K562 (cell line): ENCODE data around the gene HTRA3. TPM values are rescaled to one million over a fixed set of nuclear protein-coding genes. Genes with fewer than 3 reads are reported as not detected.

ENCODE experiments used
- ATAC-seq: fragments of 200-7000 bp; cut with Tn5 transposase; 3 replicates; pipeline ENCODE4 v1.9.1; 2020; ENCODE audit warnings: moderate library complexity
- BruUV-seq: library from RNA; stranded (reverse); fragments of 400-500 nt; replicated peaks from 2 replicates; lab custom pipeline; 2021; lab: Mats Ljungman, UMichigan
- CTCF ChIA-PET: fragments of 300-600 bp; formaldehyde crosslinking; extraction: SDS; loops from one replicate; lab custom pipeline; 2021; ENCODE audit warnings: low intra/inter-chr PET ratio; lab: Yijun Ruan, JAX
- POLR2A ChIA-PET: fragments of 300-600, 350-650 bp; sonication (Branson Sonifier 250); formaldehyde crosslinking; extraction: SDS; loops from one replicate; lab custom pipeline; 2021; ENCODE audit warnings: antibody characterized with exemption, inconsistent platforms; lab: Yijun Ruan, JAX
- DNase-seq, 4 experiments: peaks; one replicate each; pipeline versions ENCODE4 v3.0.0 to v3.0.0-alpha.2; 2011 to 2018; ENCODE audit warnings: low spot score in 3 of 4, mixed read lengths in 3 of 4; ENCODE audit errors: extremely low read depth in 1 of 4
- FAIRE-seq: peaks from 2 replicates; lab custom pipeline; 2011; peaks lifted over from hg19 to GRCh38; lab: Jason Lieb, UNC
- H2AFZ ChIP-seq: 2 replicates; pipeline ENCODE4 v1.6.0; 2011; ENCODE audit warnings: low read depth, low read length, control low read depth, inconsistent platforms
- H3K27ac ChIP-seq: fragments of 200-600 bp; 3 replicates; pipeline ENCODE4 v1.8.0; 2011; ENCODE audit warnings: low read depth, mild to moderate bottlenecking, control low read depth, inconsistent platforms, low read length, moderate library complexity, mixed read lengths; ENCODE audit errors: extremely low read depth
- H3K27me3 ChIP-seq, 2 experiments: fragments of 300-600 bp in 1 of 2; 2 replicates in 1 of 2; 3 replicates in 1 of 2; pipeline versions ENCODE4 v1.6.0 to v1.8.0; 2011; ENCODE audit warnings: inconsistent platforms in 2 of 2, low read length in 2 of 2, mild to moderate bottlenecking in 1 of 2, mixed read lengths in 1 of 2, moderate library complexity in 1 of 2; ENCODE audit not compliant: control insufficient read depth in 2 of 2, insufficient read depth in 2 of 2
- H3K36me3 ChIP-seq: fragments of 300-600 bp; 3 replicates; pipeline ENCODE4 v1.8.0; 2011; ENCODE audit warnings: mild to moderate bottlenecking, low read length, inconsistent platforms; ENCODE audit not compliant: control insufficient read depth, insufficient read depth
- H3K4me1 ChIP-seq, 2 experiments: fragments of 200-600 bp in 1 of 2; replicated peaks in 1 of 2; 2 replicates in 1 of 2; 3 replicates in 1 of 2; pipeline versions ENCODE4 v1.5.1 to v1.8.0; 2011; ENCODE audit warnings: inconsistent platforms in 2 of 2, low read length in 2 of 2, mild to moderate bottlenecking in 1 of 2, mixed read lengths in 1 of 2, moderate library complexity in 1 of 2; ENCODE audit not compliant: control insufficient read depth in 2 of 2, insufficient read depth in 2 of 2
- H3K4me2 ChIP-seq: 2 replicates; pipeline ENCODE4 v1.6.1; 2011; ENCODE audit warnings: low read length, control low read depth, inconsistent platforms, mixed read lengths; ENCODE audit not compliant: insufficient read depth
- H3K4me3 ChIP-seq: fragments of 200-600 bp; sonication (generic), shearing (Covaris generic); 2 replicates; pipeline ENCODE4 v1.5.1; 2016; ENCODE audit warnings: control low read depth, inconsistent platforms
- H3K79me2 ChIP-seq: fragments of 200-600 bp; 3 replicates; pipeline ENCODE4 v1.8.0; 2011; ENCODE audit warnings: low read length, inconsistent platforms; ENCODE audit not compliant: control insufficient read depth, insufficient read depth
- H3K9ac ChIP-seq, 2 experiments: 2 replicates each; pipeline versions ENCODE4 v1.6.0 to v1.6.1; 2011; ENCODE audit warnings: low read depth in 2 of 2, low read length in 2 of 2, control low read depth in 1 of 2, inconsistent platforms in 1 of 2, mild to moderate bottlenecking in 1 of 2, mixed read lengths in 1 of 2; ENCODE audit not compliant: insufficient read depth in 1 of 2
- H3K9me1 ChIP-seq: one replicate; pipeline ENCODE4 v1.6.0; 2011; ENCODE audit warnings: inconsistent platforms, mild to moderate bottlenecking, low read length, moderate library complexity; ENCODE audit not compliant: control insufficient read depth, insufficient read depth
- H3K9me3 ChIP-seq: replicated peaks from 2 replicates; pipeline ENCODE4 v1.5.1; 2011; ENCODE audit warnings: low read depth, low read length, inconsistent platforms; ENCODE audit not compliant: control insufficient read depth, insufficient read depth
- H4K20me1 ChIP-seq: replicated peaks from 2 replicates; pipeline ENCODE4 v1.6.1; 2011; ENCODE audit warnings: low read length, inconsistent platforms, mixed read lengths; ENCODE audit not compliant: control insufficient read depth, insufficient read depth
- FOXJ3 ChIP-seq: sonication (generic); formaldehyde crosslinking; IDR thresholded peaks from 2 replicates; pipeline ENCODE4 v1.4.0; 2020; ENCODE audit warnings: mild to moderate bottlenecking, missing genetic modification reagents
- IFI16 ChIP-seq: fragments of 250-450 bp; sonication (Bioruptor Pico); IDR thresholded peaks from 2 replicates; pipeline ENCODE4 v2.1.2; 2022; ENCODE audit warnings: mild to moderate bottlenecking, inconsistent platforms
- MYNN ChIP-seq, 2 experiments: sonication (generic); formaldehyde crosslinking in 1 of 2; IDR thresholded peaks; 2 replicates each; pipeline versions ENCODE4 v1.5.0 to v1.6.1; 2016 to 2020; ENCODE audit warnings: antibody characterized with exemption in 1 of 2, missing genetic modification reagents in 1 of 2
- PTRF ChIP-seq: fragments of 450-650 bp; IDR thresholded peaks from 2 replicates; pipeline ENCODE4 v1.6.1; 2016; ENCODE audit warnings: mild to moderate bottlenecking, missing genetic modification characterization, missing compliant biosample characterization
- ZHX1 ChIP-seq: fragments of 150-350 bp; conservative IDR thresholded peaks from 2 replicates; pipeline ENCODE4 v1.6.1; 2014; ENCODE audit warnings: low read length
- WGBS: fragments of 100-300 bp; shearing (Covaris generic); methylation state at CpG from one replicate; pipeline ENCODE4 v1.1.6; 2016; ENCODE audit warnings: low coverage, mixed read lengths; ENCODE audit not compliant: insufficient coverage; ENCODE audit errors: missing lambda C conversion rate; 5-methylcytosine and 5-hydroxymethylcytosine counted together
- in situ Hi-C: fragments of 300-500 bp; cut with MboI; formaldehyde crosslinking; loops from 4 replicates; pipeline ENCODE4 v1.15.0; 2018; ENCODE audit warnings: inconsistent platforms, mixed read lengths
- intact Hi-C: fragments of 100-400 bp; cut with micrococcal nuclease; formaldehyde crosslinking; loops from 2 replicates; pipeline ENCODE4 v1.14.2; 2022
- polyA plus RNA-seq, 8 experiments: library from polyadenylated mRNA; depleted of rRNA in 4 of 8; stranded (reverse) in 5 of 8; unstranded in 3 of 8; fragments of >200 nt; fragmentation: Nextera tagmentation in 2 of 8; fragmentation: Illumina TruSeq in 1 of 8; extraction: Ambion mirVana in 2 of 8; extraction: Trizol in 1 of 8; gene quantifications; 2 replicates each; pipeline versions ENCODE4 v1.2.1 to v1.2.3, GENCODE V29; 2011 to 2014; ENCODE audit warnings: inconsistent platforms in 1 of 8, missing spikeins in 1 of 8
- total RNA-seq, 7 experiments: library from RNA; depleted of rRNA in 6 of 7; stranded (reverse); fragments of >200 nt in 6 of 7; fragmentation: Illumina TruSeq in 2 of 7; extraction: Trizol in 2 of 7; gene quantifications; 2 replicates each; pipeline versions ENCODE4 v1.2.1 to v1.2.3, GENCODE V29; 2011 to 2021; ENCODE audit warnings: low replicate concordance in 1 of 7

Gene HTRA3
- total and polyA plus RNA-seq, 9 of the 15 experiments (the other 6 are each of a cell fraction or from before 2014, with no cell fraction given): 0.04 TPM; not detected in 8

- in situ Hi-C loops: no loop called here
- Histone ChIP-seq H3K79me2 (no peaks in the 10 kb centered on the region), H3K36me3 (no peaks in the 10 kb centered on the region), H2AFZ (no peak overlapping the region), H4K20me1 (no peaks in the 10 kb centered on the region), H3K4me1 (peaks cover 0 to 25% of the 10 kb centered on the region in 2 experiments; a peak in 3 of 5 replicates), H3K9me1 (peaks cover 2% of the 10 kb centered on the region), H3K9ac (no peak overlapping the region), H3K27ac (no peak overlapping the region), H3K4me2 (no peak overlapping the region), H3K27me3 (no peaks in the 10 kb centered on the region; a peak in 1 of 5 replicates), H3K4me3 (no peak overlapping the region), H3K9me3 (no peaks in the 10 kb centered on the region)
- WGBS: 9% methylated on average over 10 of the region's 11 CpGs
- TF ChIP-seq PTRF (tag) (no peak), IFI16 (CRISPR knock-in tag) (no peak), ZHX1 (no peak), FOXJ3 (CRISPR knock-in tag) (no peak), MYNN (IDR thresholded peaks at IDR 0.05) (no peak), MYNN (CRISPR knock-in tag; IDR thresholded peaks at IDR 0.05) (no peak)
- FAIRE-seq (no peak), ATAC-seq (no peak), DNase-seq (no peak)
- POLR2A ChIA-PET: interaction anchor here (1.2 kb wide), 1 partner anchor 25 kb away, joined by 3 read pairs; no protein-coding TSS in a partner anchor
- CTCF ChIA-PET: no interaction called here
- no TSS peak for BruUV-seq
- intact Hi-C loops: no loop called here
Observed at GRCh38 chr4:8232748-8233147, 36.8 kb upstream of the HTRA3 start.
